HG02623 (cell line): ENCODE data around the gene OASL.
"Not testable (repeated sequence)": the region's sequence is repeated elsewhere in the genome, so short reads cannot be mapped to it uniquely, and the experiment has no call there.

Experiments
- ATAC-seq: cut with Tn5 transposase; IDR thresholded peaks from one replicate; pipeline ENCODE4 v1.9.1; 2021; ENCODE audit warnings: moderate library complexity; ENCODE audit not compliant: unreplicated experiment

The OASL gene

DNA sequence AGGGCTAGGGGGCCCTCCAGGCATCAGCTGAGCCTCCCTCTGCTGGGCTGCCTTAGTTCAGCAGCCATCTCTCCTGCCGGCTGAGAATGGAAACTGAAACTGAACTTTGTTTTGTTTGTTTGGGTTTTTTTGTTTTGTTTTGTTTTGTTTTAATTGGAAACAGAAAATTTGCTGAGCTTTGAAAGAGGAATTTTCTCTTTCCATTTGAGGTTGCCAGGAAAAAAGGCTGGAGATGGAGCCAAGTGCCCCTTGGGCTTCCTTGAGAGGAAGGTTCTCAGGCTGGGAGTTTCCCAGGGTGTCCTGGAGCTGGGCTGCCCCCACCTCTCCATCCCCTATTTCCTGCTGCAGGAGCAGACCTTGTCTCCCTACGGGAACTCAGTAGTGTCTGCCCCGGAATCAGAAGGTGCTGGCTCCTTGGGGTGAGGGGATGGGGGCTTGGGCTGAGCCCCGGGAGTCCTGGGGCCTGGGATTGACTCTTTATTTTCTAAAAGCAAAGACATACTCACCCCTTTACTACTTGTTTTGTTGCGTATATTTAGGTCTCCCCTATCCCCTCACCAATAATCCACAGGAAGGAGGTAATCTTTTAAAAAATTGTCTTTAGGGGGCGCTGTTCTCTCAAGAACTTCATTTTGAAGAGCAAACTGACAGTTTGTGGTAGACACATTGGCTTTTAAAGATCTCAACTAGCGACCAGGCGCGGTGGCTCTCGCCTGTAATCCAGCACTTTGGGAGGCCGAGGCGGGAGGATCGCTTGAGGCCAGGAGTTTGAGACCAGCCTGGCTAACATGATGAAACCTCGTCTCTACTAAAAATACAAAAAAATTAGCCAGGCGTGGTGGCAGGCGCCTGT, 21.3 kb upstream of the OASL start:
- ATAC-seq = peak; percentile 78

DNA sequence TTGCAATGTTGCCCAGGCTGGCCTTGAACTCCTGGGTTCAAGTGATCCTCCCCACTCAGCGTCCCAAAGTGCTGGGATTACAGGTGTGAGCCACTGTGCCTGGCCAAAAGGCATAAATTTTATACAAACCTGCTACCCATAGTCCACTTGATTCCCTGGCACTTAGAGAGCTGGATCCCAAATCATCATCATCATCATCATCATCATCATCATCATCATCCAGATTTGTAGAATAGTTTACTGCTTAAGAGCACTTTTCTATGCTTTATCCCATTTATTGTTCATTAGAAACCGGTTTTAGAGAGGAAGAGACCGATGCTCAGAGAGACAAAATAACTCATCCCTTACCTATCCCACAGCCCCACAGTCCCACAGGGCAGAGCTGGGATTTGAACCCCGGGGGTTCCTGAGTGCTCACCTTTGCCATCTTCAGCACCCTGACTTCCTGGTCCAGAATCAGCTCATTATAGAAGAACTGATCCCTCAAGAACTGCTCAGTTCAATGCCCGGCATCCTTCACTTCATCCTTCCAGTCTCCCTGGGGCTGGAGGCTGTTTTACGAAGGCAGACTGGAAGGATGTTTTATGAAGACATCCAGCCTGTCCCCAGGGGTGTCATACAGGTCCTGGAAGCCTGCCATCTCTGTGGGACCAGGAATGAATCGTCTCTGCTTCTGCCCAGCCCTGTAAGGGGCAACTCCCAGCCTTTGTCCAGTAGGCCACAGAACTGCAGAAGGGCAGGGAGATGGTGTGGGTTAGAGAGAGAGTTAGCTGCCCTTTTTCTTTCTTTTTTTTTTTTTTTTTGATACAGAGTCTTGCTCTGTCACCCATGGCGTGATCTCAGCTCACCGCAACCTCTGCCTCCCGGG, 20.2 kb upstream of the OASL start:
- no peak for ATAC-seq

DNA sequence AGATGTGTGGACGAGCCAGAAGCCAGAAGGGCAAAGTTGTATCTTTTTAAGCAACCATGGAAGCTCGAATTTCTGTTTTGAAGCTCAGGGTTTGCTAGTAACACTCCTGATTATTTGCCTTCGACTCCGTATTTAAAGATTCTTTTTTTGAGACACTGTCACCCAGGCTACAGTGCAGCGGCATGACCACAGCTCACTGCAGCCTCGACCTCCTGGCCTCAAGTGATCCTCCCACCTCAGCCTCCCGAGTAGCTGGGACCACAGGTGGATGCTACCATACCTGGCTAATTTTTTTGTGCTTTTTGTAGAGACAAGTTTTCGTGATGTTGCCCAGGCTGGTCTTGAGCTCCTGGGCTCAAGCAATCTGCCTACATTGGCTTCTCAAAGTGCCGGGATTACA, 18.7 kb upstream of the OASL start:
- no peak for ATAC-seq

DNA sequence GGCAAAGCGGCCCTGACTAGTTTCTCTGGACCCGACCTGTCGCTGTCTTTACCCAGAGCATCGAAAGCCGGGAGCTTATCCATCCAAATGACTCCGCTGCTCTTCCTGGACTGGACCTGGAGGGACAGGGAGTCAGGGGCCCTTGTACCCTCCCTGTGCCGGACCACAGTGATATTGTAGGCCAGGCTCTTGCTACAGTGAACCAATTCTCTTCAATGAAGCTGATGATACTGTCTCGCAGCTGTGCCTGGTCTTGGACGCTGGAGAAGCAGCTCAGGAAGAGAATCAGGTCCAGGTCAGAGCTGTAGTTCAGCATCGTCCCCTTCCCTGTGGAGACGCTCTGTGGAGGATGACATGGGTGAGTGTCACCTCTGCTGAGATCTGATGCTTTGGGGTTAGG, 14.7 kb upstream of the OASL start:
- no peak for ATAC-seq

DNA sequence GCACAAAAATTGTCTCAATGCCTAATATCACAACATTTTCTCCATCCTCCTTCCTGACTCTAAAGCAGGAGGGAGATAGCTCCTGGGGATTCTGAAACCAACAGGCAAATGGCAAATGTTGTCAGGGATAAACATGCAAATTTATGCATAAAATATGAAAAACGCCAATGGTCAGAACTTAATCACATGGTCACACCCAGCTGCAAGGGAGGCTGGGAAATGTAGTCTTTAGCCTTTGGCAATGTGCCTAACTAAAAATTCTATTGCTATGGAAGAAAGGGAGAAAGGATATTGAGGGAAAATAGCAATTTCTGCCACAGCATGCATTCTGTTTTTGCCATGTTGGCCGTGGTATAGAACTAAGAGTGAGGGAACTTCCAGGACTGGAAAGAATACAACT, 11.7 kb upstream of the OASL start:
- ATAC-seq = no peak

DNA sequence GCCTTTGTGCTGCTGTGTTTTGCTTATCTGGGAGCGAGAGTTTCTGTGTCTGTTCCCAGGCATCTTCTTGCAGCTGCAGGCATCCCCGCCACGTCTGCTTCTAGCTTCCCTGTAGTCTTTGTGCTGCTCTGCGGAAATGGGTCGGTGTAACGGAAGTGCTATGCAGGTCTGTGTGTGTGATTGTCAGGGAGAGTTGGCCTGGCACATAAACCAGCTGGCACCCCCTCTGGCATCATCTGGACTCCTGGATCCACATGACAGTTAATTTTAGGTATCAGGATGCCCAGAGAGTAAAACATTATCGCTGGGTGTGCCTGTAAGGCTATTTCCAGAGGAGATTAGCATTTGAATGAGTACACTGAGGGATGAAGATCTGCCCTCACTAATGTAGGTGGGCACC, 9.4 kb upstream of the OASL start:
- no peak for ATAC-seq

DNA sequence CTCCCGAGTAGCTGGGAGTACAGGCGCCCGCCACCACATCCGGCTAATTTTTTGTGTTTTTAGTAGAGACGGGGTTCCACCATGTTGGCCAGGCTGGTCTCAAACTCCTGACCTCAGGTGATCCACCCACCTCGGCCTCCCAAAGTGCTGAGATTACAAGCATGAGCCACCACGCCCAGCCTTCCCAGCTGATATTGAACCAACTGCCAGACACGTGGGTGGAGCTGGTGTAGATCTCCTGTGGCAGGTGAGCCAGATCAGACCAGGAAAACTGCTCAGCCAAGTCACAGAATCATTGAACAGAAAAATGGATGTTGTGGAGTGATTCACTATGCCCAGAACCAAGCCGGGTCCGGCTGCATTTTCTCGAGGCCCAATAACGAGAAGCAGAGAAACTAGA, 8.4 kb upstream of the OASL start:
- ATAC-seq = not testable (repeated sequence)

DNA sequence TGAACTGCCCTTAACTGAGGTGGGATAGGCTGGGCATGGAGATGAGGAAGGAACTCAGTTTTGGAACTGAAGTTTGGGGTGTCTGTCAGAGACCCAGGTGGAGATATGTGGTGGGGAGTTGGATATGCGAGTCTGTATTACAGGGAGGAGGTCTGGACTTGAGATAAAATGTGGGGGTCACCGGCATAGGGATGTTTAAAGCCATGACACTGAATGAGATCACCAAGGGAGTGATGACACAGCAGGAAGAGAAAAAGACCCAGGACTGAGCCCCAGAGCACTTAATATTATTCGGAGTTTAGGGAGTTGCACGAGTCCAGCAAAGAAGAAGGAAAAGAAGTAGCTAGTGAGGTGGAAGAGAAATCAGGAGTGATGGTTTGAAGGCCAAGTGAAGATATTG, 4.0 kb upstream of the OASL start:
- no peak for ATAC-seq

DNA sequence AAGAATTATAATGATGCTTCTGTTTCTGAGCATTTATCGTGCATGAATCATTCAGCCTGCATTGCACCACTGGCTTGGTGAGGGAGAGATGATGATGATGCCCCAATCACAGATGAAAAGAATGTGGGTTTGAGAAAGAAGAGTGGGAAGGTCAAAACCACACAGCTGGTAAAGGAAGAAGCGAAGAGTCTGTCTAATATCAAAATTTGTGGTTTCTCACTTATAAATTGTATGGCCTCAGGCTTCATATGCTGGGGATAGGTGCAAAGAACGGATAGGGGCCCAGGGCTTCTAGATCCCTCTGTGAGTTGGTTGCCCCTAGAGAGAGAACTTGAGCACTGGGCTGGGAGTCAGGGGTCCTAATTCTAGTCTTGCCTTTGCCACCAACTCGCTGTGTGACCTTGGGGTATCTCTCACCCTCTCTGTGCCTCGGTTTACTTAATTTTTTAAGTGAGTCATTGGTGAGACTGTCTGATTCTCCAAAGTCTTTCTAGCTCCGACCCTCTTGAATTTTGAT, 2.2 kb downstream of the OASL start:
- no peak for ATAC-seq

DNA sequence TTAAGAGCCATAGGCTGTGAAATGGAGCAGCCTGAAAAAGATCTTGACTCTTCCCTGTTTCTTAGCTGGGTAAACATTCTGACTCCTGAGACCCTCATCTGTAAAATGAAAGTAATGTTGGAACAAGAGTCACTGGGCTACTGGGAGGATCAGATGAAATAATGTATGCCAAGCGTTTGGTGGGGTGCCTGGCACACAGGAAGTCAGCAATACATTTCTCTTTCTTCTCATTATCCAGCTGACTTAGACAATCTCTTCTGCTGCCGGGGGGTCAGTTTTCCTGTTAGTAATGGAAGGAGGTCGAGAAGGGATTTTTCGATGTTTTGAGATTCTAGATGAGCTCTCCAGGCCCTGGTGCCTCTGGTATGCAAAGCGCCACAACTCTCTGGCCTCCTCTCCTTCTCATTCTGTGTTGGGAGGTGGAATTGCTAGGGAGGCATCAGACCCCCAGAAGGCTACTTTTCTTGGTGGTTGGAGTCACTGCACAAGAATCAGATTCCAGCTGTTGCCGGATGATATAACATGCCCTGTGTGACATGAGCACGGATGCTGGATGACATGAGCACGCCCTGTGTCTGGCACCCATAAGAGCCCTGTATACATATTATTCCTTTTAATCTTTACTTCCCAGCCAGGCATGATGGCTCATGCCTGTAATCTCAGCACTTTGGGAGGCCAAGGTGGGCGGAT, 4.3 kb downstream of the OASL start:
- ATAC-seq = no peak

DNA sequence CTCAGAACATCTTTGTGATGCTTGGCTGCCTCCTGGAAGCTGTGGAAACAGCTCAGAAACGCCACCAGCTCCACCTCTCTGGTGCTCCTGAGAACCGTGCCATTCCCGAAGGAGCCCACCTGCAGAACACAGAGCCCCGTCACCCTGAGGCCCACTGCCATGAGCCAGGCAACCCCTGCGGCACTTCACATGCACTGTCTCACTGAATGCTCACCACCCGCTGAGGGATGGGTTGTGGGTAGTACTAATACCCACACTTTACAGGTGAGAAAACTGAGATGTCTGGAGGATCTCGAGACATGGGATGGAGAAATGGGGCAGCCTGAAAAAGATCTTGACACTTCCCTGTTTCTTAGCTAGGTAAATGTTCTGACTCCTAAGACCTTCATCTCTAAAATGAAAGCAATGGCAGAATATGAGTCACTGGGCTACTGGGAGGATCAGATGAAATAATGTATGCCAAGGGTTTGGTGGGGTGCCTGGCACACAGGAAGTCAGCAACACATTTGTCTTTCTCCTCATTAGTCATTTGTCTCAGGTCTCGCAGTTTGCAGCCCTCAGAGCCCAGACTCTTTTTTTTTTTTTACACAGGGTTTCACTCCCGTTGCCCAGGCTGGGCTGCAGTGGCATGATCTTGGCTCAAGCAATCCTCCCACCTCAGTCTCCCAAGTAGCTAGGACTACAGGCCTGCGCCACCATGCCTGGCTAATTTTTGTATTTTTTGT, 5.3 kb downstream of the OASL start:
- no peak for ATAC-seq

DNA sequence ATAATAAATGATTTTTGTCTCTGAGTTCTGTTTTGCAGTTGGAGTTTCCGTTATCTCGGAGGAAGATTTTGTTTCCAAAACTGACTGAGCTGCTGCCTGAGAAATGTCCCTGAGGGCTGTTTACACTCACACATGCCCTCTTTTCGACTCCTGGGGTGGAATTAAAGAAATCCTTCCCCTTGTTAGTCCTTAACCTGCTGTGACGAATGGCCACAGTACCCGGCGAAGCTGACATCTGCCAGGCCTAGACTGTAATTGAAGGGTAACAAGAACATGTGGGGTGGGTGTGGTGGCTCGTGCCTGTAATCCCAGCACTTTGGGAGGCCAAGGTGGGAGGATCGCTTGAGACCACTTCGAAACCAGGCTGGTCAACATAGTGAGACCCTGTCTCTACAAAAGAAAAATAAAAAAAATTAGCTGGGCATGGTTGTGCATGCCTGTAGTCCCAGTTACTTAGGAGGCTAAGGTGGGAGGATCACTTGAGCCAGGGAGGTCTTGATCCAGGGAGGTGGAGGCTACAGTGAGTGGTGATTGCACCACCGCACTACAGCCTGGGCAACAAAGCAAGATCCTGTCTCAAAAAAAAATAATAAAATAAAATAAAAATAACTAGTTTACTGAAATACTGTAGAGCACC, 8.4 kb downstream of the OASL start:
- ATAC-seq = no peak

DNA sequence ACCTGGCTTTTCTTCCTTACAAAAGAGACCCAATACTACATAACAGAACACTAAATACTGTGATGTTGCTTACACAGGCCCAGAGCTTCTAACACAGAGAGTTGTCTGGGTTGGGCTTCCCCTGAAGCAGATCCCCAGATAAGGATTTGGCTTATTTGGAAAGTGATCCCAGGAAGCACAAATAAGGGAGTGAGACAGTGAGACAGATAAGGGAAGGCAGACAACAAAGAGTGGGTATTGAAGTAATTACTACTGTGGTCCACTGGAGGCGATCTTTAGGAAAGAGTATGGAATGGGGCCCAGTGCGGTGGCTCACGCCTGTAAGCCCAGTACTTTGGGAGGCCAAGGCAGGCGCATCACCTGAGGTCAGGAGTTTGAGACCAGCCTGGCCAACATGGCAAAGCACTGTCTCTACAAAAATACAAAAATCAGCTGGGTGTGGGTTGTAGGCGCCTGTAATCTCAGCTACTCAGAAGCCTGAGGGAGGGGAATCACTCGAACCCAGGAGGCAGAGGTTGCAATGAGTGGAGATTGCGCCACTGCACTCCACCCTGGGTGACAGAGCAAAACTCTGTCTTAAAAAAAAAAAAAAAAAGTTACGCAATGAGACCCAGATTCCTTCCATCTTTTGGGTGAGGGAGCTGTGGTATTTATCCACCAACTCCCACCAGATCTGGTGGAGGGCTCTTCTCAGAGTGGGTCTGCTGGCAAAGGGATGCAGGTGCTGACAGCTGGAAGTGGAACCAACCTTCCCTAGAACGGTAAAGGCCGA, 12.6 kb downstream of the OASL start:
- no peak for ATAC-seq

DNA sequence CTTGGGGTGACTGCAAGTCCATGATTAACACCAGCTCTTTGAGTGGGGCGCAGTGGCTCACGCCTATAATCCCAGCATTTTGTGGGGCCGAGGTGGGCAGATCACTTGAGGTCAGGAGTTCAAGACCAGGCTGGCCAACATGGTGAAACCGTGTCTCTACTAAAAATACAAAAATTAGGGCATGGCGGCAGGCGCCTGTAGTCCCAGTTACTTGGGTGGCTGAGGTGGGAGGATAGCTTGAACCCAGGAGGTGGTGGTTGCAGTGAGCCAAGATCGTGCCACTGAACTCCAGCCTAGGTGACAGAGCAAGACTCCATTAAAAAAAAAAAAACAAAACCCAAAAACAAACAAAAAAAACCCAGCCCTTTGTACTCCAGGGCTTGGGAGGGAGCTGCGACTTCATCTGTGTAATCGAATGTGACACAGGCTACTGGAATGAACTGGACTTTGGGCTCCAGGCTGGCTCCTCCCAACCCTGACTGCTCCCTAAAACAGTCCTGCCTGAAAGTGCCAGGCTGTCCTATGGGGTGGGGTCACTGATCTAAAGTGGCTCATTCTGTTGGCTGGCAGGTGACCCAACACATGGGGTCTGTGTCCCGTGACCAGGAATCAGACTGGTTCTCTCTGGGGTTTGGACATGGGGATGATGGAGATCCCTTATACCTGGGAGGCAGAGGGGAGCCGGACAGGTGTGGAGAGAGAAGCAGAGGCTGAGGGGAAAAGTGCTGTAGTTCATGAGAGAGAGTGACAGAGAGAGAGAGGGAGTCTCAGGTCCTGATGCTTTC, 13.4 kb downstream of the OASL start:
- no peak for ATAC-seq

DNA sequence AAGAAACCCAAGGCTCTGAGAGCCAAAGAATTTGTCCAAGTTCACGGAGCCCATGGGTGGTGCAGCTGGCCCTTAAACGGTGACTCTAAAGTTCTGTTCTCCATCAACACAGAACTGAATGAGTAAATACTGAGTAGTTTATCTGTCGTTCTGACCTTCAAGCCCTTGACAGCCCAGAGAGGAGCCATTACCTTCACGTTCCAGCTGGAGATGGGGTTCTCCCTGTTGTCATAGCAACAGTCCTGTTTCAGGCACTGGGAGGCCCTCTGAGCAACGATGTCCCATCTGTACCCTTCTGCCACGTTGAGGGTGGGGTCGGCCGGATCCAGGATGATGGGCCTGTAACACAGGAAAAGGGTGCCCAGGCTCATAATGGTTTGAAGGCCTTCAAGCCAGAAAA, 15.2 kb downstream of the OASL start:
- ATAC-seq = no peak

DNA sequence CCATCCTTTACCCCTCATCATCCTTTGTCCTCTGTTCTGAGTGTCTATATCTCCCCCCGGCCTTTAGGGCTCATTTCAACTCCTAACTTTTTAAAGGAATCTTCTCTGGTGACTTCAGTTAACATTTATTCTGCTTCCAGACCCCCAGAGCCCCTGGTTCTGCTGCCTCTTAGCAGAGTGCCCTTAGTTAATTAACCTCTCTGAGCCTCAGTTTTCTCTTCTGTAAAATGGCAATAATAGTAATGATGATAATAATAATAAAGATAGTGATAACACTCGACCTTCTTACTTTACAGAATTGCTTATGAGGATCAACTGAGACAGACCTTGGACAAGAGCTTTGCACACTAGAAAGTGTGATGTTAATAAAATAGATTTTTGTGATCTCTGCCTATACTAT, 16.3 kb downstream of the OASL start:
- ATAC-seq = no peak

DNA sequence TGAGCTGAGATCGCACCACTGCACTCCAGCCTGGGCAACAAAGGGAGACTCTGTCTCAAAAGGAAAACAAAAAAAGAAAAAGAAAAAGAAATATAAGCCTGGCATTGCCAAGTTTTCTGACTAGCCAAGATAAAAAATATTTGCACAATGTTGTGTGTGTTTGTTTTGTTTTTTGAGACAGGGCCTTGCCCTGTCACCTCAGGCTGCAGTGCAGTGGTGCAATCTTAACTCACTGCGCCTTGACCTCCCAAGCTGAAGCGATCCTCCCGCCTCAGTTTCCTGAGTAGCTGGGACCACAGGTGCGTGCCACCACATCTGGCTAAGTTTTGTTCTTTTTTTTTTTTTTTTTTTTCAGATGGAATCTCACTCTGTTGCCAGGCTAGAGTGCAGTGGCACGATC, 17.3 kb downstream of the OASL start:
- ATAC-seq = no peak

DNA sequence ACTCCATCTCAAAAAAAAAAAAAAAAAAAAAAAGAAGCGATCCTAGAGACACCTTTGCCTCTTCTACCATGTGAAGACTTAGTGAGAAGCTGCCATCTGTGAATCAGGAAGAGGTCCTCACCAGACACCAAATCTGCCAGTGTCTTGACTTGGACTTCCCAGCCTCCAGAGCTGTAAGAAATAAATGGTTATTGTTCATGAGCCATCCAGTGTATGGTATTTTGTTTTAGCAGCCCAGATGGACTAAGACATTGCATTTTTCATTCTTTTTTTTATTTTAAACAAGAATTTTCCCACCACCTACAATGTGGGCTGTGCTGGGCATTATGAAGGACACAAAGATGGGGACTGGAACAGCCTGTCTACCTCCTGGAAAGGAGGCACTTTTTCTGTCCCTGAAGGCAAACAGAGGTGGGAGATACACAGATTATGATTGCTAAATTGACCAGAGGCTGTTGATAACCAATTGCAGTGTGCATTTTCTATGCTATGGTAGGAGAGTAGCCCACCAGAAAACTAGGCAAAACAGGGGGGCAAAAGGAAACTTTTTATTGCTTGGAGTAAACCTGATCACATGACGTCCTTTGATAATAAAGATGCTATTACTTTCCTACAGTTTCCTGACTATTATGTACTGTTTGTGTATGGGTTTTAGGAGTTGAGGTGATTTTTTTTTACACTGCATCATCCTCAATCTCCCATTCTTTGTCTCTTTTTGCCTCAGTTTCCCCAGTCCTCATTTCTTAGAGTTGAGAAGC, 20.0 kb downstream of the OASL start:
- no peak for ATAC-seq
